Cardiac fibroblast (primary cell): ENCODE results near the gene ERVMER34-1.

Source experiments
- DNase-seq, 2 donors: peaks; one replicate each; pipeline versions ENCODE4 v3.0.0 to v3.0.0-alpha.2; 2010; ENCODE audit warnings: low read depth in 2 of 2
- H3K4me3 ChIP-seq, 2 donors: replicated peaks in 1 of 2; 1 replicate in 1 of 2; 2 replicates in 1 of 2; pipeline ENCODE4 v1.5.1; 2011; ENCODE audit warnings: low read depth in 2 of 2, low read length in 2 of 2, mild to moderate bottlenecking in 2 of 2, moderate library complexity in 1 of 2
- CTCF ChIP-seq: IDR thresholded peaks from one replicate; pipeline ENCODE4 v1.5.1; 2011; ENCODE audit warnings: low read depth, mild to moderate bottlenecking, low read length, inconsistent platforms

The ERVMER34-1 gene

GRCh38 chr4:52783069-52783468, 31.8 kb upstream of the ERVMER34-1 start:
- H3K4me3 ChIP-seq, result no peak overlapping the region
- no peak for TF ChIP-seq CTCF
- no peak for DNase-seq

GRCh38 chr4:52780617-52781354, 29.6 kb upstream of the ERVMER34-1 start:
- H3K4me3 ChIP-seq, result no peak overlapping the region
- TF ChIP-seq CTCF, result no peak
- DNase-seq, result peak in 1 of 2 donors; percentile 7

- peak; percentile 42 to 66 for DNase-seq
- TF ChIP-seq CTCF, result no peak
- no peak overlapping the region for H3K4me3 ChIP-seq
Measured at GRCh38 chr4:52780206-52780605, 29.0 kb upstream of the ERVMER34-1 start.

- no peak for DNase-seq
- no peak for TF ChIP-seq CTCF
- no peak overlapping the region for H3K4me3 ChIP-seq
Measured at GRCh38 chr4:52760256-52760655, 9.0 kb upstream of the ERVMER34-1 start.

- TF ChIP-seq CTCF, result no peak
- DNase-seq, result no peak
- no peak overlapping the region for H3K4me3 ChIP-seq
Measured at GRCh38 chr4:52755426-52755825, 4.2 kb upstream of the ERVMER34-1 start.

- H3K4me3 ChIP-seq, result no peak overlapping the region
- no peak for TF ChIP-seq CTCF
- DNase-seq, result no peak
Measured at GRCh38 chr4:52752936-52753335, 1.7 kb upstream of the ERVMER34-1 start.

- peak; percentile 6 to 23 for DNase-seq
- TF ChIP-seq CTCF, result no peak
- H3K4me3 ChIP-seq, result peak overlapping the region; percentile 49 to 52
Measured at GRCh38 chr4:52751487-52751911, 274 bp upstream of the ERVMER34-1 start.
